BLaER1 (cell line): ENCODE data around the gene PNPLA7.
A peak's percentile ranks its signal among the peaks of the same experiment; 100 is the strongest.

ENCODE experiments used
- H3K27ac ChIP-seq: shearing (Covaris generic); formaldehyde crosslinking; 2 replicates; pipeline ENCODE4 v1.8.1; 2022
- H3K27me3 ChIP-seq: shearing (Covaris generic); formaldehyde crosslinking; 2 replicates; pipeline ENCODE4 v1.8.1; 2022
- H3K36me3 ChIP-seq: shearing (Covaris generic); formaldehyde crosslinking; 2 replicates; pipeline ENCODE4 v1.8.1; 2022
- H3K4me1 ChIP-seq: shearing (Covaris generic); formaldehyde crosslinking; 2 replicates; pipeline ENCODE4 v1.8.1; 2022
- H3K4me2 ChIP-seq: shearing (Covaris generic); formaldehyde crosslinking; 2 replicates; pipeline ENCODE4 v1.8.1; 2022
- H3K4me3 ChIP-seq: shearing (Covaris generic); formaldehyde crosslinking; 2 replicates; pipeline ENCODE4 v1.8.1; 2022
- H3K9ac ChIP-seq: shearing (Covaris generic); formaldehyde crosslinking; 2 replicates; pipeline ENCODE4 v1.8.1; 2022
- H3K9me3 ChIP-seq: shearing (Covaris generic); formaldehyde crosslinking; 2 replicates; pipeline ENCODE4 v1.8.1; 2022
- H4K20me1 ChIP-seq: shearing (Covaris generic); formaldehyde crosslinking; 2 replicates; pipeline ENCODE4 v1.8.1; 2022
- Cebpa-rat ChIP-seq: shearing (Covaris generic); IDR thresholded peaks from 2 replicates; pipeline ENCODE4 v1.8.1; 2022

The PNPLA7 gene

DNA sequence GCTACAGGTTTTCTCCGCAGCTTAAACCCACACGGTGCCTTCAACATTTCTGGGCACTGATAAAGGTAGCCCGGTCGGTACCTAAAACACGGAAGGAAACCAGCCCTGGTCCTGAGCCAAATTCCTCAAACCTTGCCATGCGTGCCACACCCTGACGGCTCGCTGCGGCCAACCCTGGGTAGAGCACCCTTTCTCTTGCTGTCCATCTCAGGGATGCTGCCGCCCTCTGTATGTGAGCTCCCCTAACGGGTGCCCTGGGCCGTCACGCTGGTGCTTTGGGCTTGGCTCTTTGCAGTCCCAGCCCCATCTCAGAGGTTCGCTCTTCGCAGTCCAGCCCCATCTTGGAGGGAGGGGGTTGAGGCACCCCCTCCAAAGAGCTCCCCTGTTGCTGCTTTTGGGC is 43.9 kb downstream of the PNPLA7 start:
- Histone ChIP-seq H4K20me1 (peaks cover 17% of the 10 kb centered on the region), H3K4me2 (peak overlapping the region; percentile 72), H3K27ac (no peak overlapping the region), H3K4me3 (no peak overlapping the region), H3K27me3 (no peaks in the 10 kb centered on the region), H3K4me1 (peaks cover 21% of the 10 kb centered on the region), H3K9ac (no peak overlapping the region), H3K9me3 (no peaks in the 10 kb centered on the region; the same call in 1 of the 2 replicates), H3K36me3 (peaks cover 7% of the 10 kb centered on the region; the same call in 1 of the 2 replicates)
- no peak for TF ChIP-seq Cebpa-rat

DNA sequence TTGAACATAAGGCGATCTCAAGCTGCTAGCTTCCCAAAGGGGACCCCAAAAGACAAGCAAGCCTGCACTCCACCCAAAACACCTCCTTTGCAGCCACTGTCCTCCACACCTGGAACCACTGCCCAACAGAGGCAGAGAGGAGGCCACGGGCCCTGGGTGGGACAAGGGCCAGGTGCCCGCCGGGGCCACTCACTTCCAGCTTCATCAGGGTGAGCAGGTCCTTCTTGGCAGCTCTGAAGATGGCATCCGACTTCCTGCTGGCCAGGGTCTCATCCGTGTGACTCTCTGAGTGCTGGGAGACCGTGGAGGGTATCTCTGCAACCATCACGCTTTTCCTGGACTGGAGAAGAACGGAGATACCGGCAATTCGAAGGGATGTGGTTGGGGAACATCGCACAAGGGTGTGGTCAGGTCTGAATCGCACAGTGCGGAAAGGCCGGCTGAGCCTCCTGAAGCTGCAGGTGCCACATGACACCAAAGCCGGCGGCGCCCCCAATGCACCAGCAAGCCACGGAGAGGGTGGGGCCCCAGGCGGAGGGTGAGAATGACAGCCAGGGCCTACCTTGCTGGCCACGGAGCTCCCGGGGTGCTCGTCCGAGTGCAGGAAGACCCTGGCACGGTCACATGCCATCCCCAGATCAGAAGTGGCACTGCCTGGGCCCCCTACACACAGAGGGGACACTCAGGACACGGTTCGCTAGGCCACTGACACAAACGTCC is 44.6 kb downstream of the PNPLA7 start:
- H3K9ac ChIP-seq, result no peak overlapping the region
- 0 out of 2 replicates have a peak, but pooled peaks cover 4% of the 10 kb centered on the region for H3K36me3 ChIP-seq
- H3K4me1 ChIP-seq, result peaks cover 28% of the 10 kb centered on the region
- no peaks in the 10 kb centered on the region for H3K9me3 ChIP-seq
- peaks cover 17% of the 10 kb centered on the region for H4K20me1 ChIP-seq
- peak overlapping the region; percentile 72 for H3K4me2 ChIP-seq
- TF ChIP-seq Cebpa-rat, result no peak
- H3K4me3 ChIP-seq, result no peak overlapping the region
- H3K27me3 ChIP-seq, result no peaks in the 10 kb centered on the region
- no peak overlapping the region for H3K27ac ChIP-seq

DNA sequence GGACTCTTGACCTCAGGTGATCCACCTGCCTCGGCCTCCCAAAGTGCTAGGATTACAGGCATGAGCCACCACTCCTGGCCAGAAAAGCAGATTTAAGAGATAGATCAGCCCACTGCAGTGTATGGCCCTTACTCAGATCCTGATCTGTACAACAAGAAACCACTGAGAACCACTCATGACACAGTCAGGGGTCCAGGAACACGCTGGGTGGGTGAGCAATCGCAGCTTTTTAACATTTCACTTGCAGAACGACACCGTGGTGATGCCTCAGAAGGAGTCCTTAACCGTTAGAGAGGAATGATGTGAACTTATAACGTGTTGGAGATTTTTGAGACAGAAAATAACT is 45.8 kb downstream of the PNPLA7 start:
- peaks cover 35% of the 10 kb centered on the region for H3K4me1 ChIP-seq
- no peak overlapping the region for H3K27ac ChIP-seq
- no peaks in the 10 kb centered on the region for H3K27me3 ChIP-seq
- H3K9ac ChIP-seq, result no peak overlapping the region
- no peak overlapping the region for H3K4me3 ChIP-seq
- H4K20me1 ChIP-seq, result peaks cover 17% of the 10 kb centered on the region
- peaks cover 7% of the 10 kb centered on the region; the same call in 1 of the 2 replicates for H3K36me3 ChIP-seq
- no peak overlapping the region for H3K4me2 ChIP-seq
- no peaks in the 10 kb centered on the region for H3K9me3 ChIP-seq
- no peak for TF ChIP-seq Cebpa-rat

DNA sequence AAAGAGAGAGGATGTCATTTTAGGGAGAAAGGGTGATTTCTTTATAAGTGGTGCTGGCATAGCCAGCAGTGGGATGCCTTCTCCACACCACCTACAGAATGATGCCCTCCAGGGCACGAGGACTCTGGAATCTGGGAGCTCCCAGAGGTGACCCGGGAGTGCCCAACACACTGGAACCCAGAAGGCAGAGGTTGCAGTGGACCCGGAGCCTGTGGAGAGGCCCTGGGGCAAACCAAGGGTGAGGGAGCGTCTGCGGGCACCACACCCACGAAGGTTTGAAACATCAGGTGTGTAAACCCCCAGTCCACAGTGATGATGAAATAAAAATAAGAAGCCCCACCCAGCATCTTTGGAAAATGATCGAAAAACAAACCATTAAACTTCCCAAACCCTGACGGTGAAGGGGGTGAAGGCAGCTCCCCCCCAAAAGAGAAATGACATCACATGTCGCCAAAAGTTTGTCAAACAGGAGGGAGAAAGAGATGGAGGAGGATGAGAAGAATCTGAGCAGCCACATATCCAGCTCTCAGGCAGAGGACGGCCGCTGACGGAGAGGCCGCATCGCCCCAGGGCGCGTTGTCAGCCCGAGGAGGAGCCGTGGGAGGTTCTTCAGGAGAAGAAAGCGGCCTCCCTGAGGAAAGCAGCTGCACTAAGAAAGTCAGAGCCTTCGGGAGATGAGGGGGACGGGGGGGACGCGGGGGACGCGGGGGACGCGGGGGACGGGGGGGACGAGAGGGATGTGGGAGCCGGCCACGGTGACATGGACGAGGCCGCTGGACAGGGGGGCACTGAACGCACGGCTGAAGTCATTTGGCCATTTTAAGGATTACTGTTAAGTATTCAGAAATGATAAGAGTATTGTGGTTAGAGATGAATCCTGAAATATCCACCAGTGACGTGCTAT is 47.9 kb downstream of the PNPLA7 start:
- H3K36me3 ChIP-seq, result peaks cover 8% of the 10 kb centered on the region; the same call in 1 of the 2 replicates
- no peak overlapping the region for H3K27ac ChIP-seq
- H3K9me3 ChIP-seq, result no peaks in the 10 kb centered on the region
- no peak overlapping the region for H3K9ac ChIP-seq
- H3K4me3 ChIP-seq, result no peak overlapping the region
- peaks cover 35% of the 10 kb centered on the region for H3K4me1 ChIP-seq
- peaks cover 17% of the 10 kb centered on the region for H4K20me1 ChIP-seq
- no peak overlapping the region for H3K4me2 ChIP-seq
- H3K27me3 ChIP-seq, result no peaks in the 10 kb centered on the region
- TF ChIP-seq Cebpa-rat, result no peak

DNA sequence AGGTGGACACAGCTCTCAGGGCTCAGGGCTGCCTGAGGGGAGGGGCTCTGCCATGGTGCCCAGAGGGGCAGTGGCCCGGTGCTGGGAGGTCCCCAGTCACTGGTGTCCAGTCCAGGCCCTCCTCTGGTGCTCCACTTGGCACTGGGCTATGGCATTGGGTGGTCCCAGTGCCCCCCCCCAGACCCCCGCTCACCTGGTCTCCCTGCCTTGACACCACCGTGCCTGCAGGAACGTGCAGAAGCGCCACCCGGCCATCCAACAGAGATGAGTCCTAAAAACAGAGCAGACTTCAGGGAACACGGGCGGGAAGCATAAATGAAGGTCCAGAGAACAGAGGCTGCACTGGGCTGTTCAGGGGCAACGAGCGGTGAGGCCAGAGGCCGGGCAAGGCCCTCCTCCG is 48.7 kb downstream of the PNPLA7 start:
- Histone ChIP-seq H3K4me2 (no peak overlapping the region), H3K36me3 (peaks cover 12% of the 10 kb centered on the region; the same call in 1 of the 2 replicates), H3K4me3 (no peak overlapping the region), H3K27ac (no peak overlapping the region), H3K27me3 (no peaks in the 10 kb centered on the region), H4K20me1 (peaks cover 14% of the 10 kb centered on the region), H3K4me1 (peaks cover 30% of the 10 kb centered on the region), H3K9me3 (no peaks in the 10 kb centered on the region), H3K9ac (no peak overlapping the region)
- TF ChIP-seq Cebpa-rat, result no peak

DNA sequence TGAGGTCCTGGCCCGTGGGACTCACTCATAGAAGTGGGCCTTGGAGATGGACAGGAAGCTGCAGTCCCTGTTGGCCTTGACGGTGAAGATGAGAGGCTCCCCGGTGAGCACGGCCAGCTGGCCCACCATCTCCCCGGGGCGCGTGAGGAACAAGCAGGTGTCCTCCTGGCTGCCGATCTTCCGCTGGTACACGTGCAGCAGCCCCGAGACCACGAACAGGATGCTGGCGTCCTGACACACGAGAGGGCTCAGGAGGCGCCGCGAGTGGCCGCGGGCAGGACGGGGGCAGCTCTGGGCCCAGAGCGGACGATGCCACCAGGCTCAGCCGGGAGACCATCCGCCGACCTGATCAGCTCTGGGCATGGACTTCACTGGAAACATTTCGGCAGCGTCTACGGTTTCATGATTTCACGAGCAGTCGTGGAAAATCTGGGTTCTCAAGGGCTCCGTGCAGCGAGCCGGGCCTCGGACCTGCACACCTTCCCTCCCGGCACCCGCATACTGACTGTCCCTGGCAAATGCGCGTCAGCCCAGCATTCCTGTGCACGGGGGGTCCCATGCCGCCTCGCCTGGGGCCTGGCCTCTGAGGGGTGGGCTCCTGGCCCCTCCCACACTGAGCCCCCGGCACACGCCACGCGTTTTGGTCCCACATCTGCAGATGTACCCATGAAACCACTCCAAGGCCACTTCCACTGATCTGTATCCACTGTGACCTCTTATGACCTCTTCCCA is 49.4 kb downstream of the PNPLA7 start:
- H3K27ac ChIP-seq, result no peak overlapping the region
- H3K4me3 ChIP-seq, result no peak overlapping the region

DNA sequence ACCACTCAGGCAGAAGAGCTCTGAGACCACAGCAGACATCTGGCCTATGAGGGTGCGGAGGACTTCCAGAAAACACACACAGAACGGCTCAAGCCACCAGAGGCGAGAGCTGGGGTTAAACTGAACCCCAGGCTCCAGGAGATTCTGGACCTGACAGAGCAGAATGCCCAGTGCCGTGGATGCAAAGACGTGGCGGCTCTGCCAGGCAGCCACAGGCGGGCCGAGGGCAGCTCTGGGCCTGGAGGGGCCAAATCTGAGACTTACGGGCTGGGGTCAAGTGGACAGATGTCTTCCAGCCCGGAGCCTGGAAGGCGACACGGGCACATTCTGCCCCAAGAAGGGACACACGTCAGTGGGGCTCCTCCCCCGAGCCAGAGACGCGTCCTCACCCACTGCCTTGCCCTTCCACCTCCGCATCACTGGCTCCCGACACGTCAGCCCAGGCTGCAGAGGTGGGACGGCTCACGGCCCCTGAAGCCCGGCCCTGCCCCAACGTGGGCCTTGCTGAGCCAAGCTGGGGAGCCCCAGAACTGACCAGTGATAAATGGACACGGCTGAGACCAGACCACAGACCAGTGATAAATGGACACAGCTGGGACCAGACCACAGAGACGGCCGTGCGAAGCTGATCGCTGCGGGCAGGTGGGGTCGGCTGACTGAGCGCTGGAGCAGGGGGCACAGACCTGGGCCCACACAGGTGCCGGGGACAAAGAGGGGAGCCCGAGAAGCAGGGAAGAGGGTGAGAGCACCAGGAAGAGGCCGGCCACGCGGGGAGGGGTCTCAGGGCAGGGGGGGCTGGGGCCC is 50.1 kb downstream of the PNPLA7 start:
- TF ChIP-seq Cebpa-rat, result no peak
- Histone ChIP-seq H3K9me3 (no peaks in the 10 kb centered on the region), H3K27me3 (no peaks in the 10 kb centered on the region), H3K4me2 (peak overlapping the region; percentile 24; the same call in 1 of the 2 replicates), H3K36me3 (peaks cover 12% of the 10 kb centered on the region; the same call in 1 of the 2 replicates), H3K27ac (no peak overlapping the region), H4K20me1 (no peaks in the 10 kb centered on the region), H3K4me3 (no peak overlapping the region), H3K4me1 (peaks cover 16% of the 10 kb centered on the region), H3K9ac (no peak overlapping the region)

More for the DNA sequence above, 49.4 kb downstream of the PNPLA7 start:
- Histone ChIP-seq H3K27me3 (no peaks in the 10 kb centered on the region), H3K4me2 (peak overlapping the region; percentile 24; the same call in 1 of the 2 replicates), H3K36me3 (peaks cover 12% of the 10 kb centered on the region; the same call in 1 of the 2 replicates), H3K9me3 (no peaks in the 10 kb centered on the region), H3K9ac (no peak overlapping the region), H3K4me1 (peaks cover 23% of the 10 kb centered on the region), H4K20me1 (peaks cover 7% of the 10 kb centered on the region; the same call in 1 of the 2 replicates)
- TF ChIP-seq Cebpa-rat, result no peak

DNA sequence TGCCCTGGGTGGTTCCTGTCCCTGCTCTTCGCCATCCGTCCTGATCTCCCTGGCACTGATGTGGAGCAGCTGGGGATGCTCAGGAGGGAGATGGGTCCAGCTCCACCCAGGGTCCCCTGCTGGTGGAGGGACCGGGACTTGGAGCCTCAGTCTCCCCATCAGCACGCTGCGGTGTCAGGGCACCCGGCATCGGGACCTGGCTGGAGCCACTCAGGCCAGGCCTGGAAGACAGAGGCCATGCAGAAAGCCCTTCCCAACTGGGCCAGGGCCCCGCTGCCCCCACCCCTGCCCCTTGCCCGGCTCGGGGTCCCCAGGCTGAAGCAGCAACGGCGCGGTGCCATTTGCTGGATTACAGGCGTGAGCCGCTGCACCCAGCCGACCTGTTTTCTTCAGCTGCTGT is 50.8 kb downstream of the PNPLA7 start:
- Histone ChIP-seq H3K4me1 (peaks cover 16% of the 10 kb centered on the region), H3K4me3 (no peak overlapping the region), H4K20me1 (no peaks in the 10 kb centered on the region), H3K9me3 (peaks cover 4% of the 10 kb centered on the region; the same call in 1 of the 2 replicates), H3K27ac (no peak overlapping the region), H3K4me2 (no peak overlapping the region), H3K9ac (no peak overlapping the region), H3K27me3 (no peaks in the 10 kb centered on the region), H3K36me3 (peaks cover 12% of the 10 kb centered on the region; the same call in 1 of the 2 replicates)
- TF ChIP-seq Cebpa-rat, result no peak

DNA sequence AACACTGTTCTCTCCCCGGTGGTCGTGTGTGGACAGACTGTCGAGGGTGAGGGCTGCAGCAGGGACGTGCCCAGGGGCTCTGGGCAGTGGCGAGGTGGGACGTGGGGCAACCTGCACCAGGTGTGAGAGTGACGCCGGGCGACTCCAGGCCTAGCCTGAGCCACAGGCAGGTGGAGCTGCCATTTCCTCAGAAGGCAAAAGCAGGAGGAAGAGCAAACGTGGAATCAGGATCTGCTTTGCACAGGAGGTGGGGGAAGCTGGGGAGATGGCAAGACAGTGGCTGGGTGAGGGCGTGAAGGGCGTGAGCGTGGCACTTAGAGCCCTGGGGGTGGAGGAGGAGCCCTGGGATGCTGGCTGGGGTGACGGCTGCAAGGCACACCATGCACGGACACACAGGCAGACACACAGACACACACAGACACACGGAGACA is 51.5 kb downstream of the PNPLA7 start:
- Histone ChIP-seq H3K4me2 (no peak overlapping the region), H3K27me3 (no peaks in the 10 kb centered on the region), H3K36me3 (peaks cover 12% of the 10 kb centered on the region; the same call in 1 of the 2 replicates), H4K20me1 (no peaks in the 10 kb centered on the region), H3K4me3 (no peak overlapping the region), H3K9ac (no peak overlapping the region), H3K9me3 (peaks cover 9% of the 10 kb centered on the region), H3K27ac (no peak overlapping the region), H3K4me1 (peaks cover 16% of the 10 kb centered on the region)
- no peak for TF ChIP-seq Cebpa-rat
